Liver (tissue), 9 donors: ENCODE measurements around the gene SLC47A2. TPM values are rescaled to one million over a fixed set of nuclear protein-coding genes. Genes with fewer than 3 reads are reported as not detected.

Experiments
- DNase-seq: peaks from one replicate; pipeline ENCODE4 v3.0.0-alpha.2; 2017; ENCODE audit warnings: low spot score
- H3K27ac ChIP-seq, 2 donors: one replicate each; pipeline ENCODE4 v1.7.0; 2013; ENCODE audit warnings: inconsistent platforms in 2 of 2, low read length in 2 of 2, control low read depth in 1 of 2, low read depth in 1 of 2, mild to moderate bottlenecking in 1 of 2
- H3K27me3 ChIP-seq, 4 donors: one replicate each; pipeline versions ENCODE4 v1.6.1 to v1.7.0; 2013; ENCODE audit warnings: low read length in 3 of 4, inconsistent platforms in 1 of 4, mild to moderate bottlenecking in 1 of 4, moderate library complexity in 1 of 4; ENCODE audit not compliant: control insufficient read depth in 4 of 4, insufficient read depth in 4 of 4
- H3K36me3 ChIP-seq, 4 donors: one replicate each; pipeline versions ENCODE4 v1.6.1 to v1.7.0; 2013; ENCODE audit warnings: low read length in 3 of 4, mild to moderate bottlenecking in 3 of 4, low read depth in 1 of 4, moderate library complexity in 1 of 4; ENCODE audit not compliant: control insufficient read depth in 4 of 4, insufficient read depth in 3 of 4
- H3K4me1 ChIP-seq, 4 donors: one replicate each; pipeline versions ENCODE4 v1.6.1 to v1.7.0; 2013; ENCODE audit warnings: low read length in 3 of 4, mild to moderate bottlenecking in 3 of 4, moderate library complexity in 1 of 4; ENCODE audit not compliant: control insufficient read depth in 4 of 4, insufficient read depth in 4 of 4
- H3K4me3 ChIP-seq, 3 donors: one replicate each; pipeline versions ENCODE4 v1.6.1 to v1.7.0; 2013; ENCODE audit warnings: low read length in 3 of 3, control low read depth in 1 of 3, low read depth in 1 of 3, mild to moderate bottlenecking in 1 of 3
- H3K9ac ChIP-seq, 2 donors: one replicate each; pipeline ENCODE4 v1.7.0; 2013; ENCODE audit warnings: low read length in 2 of 2, mild to moderate bottlenecking in 2 of 2, moderate library complexity in 2 of 2, control low read depth in 1 of 2, low read depth in 1 of 2
- H3K9me3 ChIP-seq, 4 donors: one replicate each; pipeline versions ENCODE4 v1.6.1 to v1.7.0; 2013; ENCODE audit warnings: low read length in 3 of 4; ENCODE audit not compliant: control insufficient read depth in 4 of 4
- ATF3 ChIP-seq: IDR thresholded peaks from 2 replicates; pipeline ENCODE4 v1.6.1; 2016; ENCODE audit warnings: antibody characterized with exemption
- CTCF ChIP-seq: fragments of 150-350 bp; IDR thresholded peaks from 2 replicates; pipeline ENCODE4 v1.5.1; 2017; ENCODE audit warnings: improper control_type of control experiment, low read depth, low read length; ENCODE audit not compliant: missing input control
- EGR1 ChIP-seq, 2 donors: IDR thresholded peaks; 2 replicates each; pipeline ENCODE4 v1.6.1; 2016 to 2018; ENCODE audit warnings: antibody characterized with exemption in 2 of 2, low read depth in 2 of 2
- FOXA1 ChIP-seq: IDR thresholded peaks from 2 replicates; pipeline ENCODE4 v1.6.1; 2016; ENCODE audit warnings: antibody characterized with exemption
- FOXA2 ChIP-seq: IDR thresholded peaks from 2 replicates; pipeline ENCODE4 v1.6.1; 2016; ENCODE audit warnings: antibody characterized with exemption
- GABPA ChIP-seq, 2 donors: IDR thresholded peaks in 1 of 2; conservative IDR thresholded peaks in 1 of 2; 2 replicates each; pipeline ENCODE4 v1.6.1; 2016; ENCODE audit warnings: antibody characterized with exemption in 2 of 2, mild to moderate bottlenecking in 1 of 2, moderate library complexity in 1 of 2
- HNF4A ChIP-seq, 2 donors: conservative IDR thresholded peaks; 2 replicates each; pipeline ENCODE4 v1.6.1; 2016; ENCODE audit warnings: antibody characterized with exemption in 2 of 2, mild to moderate bottlenecking in 2 of 2
- HNF4G ChIP-seq: IDR thresholded peaks from 2 replicates; pipeline ENCODE4 v1.6.1; 2016; ENCODE audit warnings: antibody characterized with exemption
- JUND ChIP-seq, 2 donors: IDR thresholded peaks; 2 replicates each; pipeline ENCODE4 v1.6.1; 2016; ENCODE audit warnings: antibody characterized with exemption in 2 of 2
- NR2F2 ChIP-seq: IDR thresholded peaks from 2 replicates; pipeline ENCODE4 v1.6.1; 2016; ENCODE audit warnings: antibody characterized with exemption
- RAD21 ChIP-seq, 2 donors: IDR thresholded peaks; 2 replicates each; pipeline ENCODE4 v1.6.1; 2016; ENCODE audit warnings: antibody characterized with exemption in 2 of 2, mild to moderate bottlenecking in 2 of 2
- REST ChIP-seq: IDR thresholded peaks from 2 replicates; pipeline ENCODE4 v1.6.1; 2016; ENCODE audit warnings: antibody characterized with exemption, mild to moderate bottlenecking
- RXRA ChIP-seq, 2 donors: IDR thresholded peaks; 2 replicates each; pipeline ENCODE4 v1.6.1; 2017 to 2018; ENCODE audit warnings: antibody characterized with exemption in 2 of 2, mild to moderate bottlenecking in 1 of 2
- SP1 ChIP-seq: IDR thresholded peaks from 2 replicates; pipeline ENCODE4 v1.6.1; 2018; ENCODE audit warnings: antibody characterized with exemption, mild to moderate bottlenecking
- TAF1 ChIP-seq: conservative IDR thresholded peaks from 2 replicates; pipeline ENCODE4 v1.6.1; 2016; ENCODE audit warnings: antibody characterized with exemption, mild to moderate bottlenecking
- YY1 ChIP-seq: IDR thresholded peaks from 2 replicates; pipeline ENCODE4 v1.6.1; 2016; ENCODE audit warnings: antibody characterized with exemption, mild to moderate bottlenecking
- WGBS: extraction: QIAGEN DNeasy Blood & Tissue Kit; methylation state at CpG from one replicate; pipeline ENCODE4 v1.1.7; 2013; 5-methylcytosine and 5-hydroxymethylcytosine counted together
- polyA plus RNA-seq, 2 donors: library from polyadenylated mRNA; stranded (reverse) in 1 of 2; unstranded in 1 of 2; fragments of 200-250 nt in 1 of 2; fragments of >200 nt in 1 of 2; fragmentation: Nextera tagmentation in 1 of 2; extraction: Ambion mirVana in 1 of 2; gene quantifications; one replicate each; pipeline versions ENCODE4 v1.2.1 to v1.2.3, GENCODE V29; 2013 to 2015
- total RNA-seq, 2 donors: library from RNA; depleted of rRNA; stranded (reverse); fragments of >200 nt; gene quantifications; one replicate each; pipeline ENCODE4 v1.2.3, GENCODE V29; 2014
- TF ChIP-seq, protein P1 (sequence below): IDR thresholded peaks from 2 replicates; pipeline ENCODE4 v1.6.1; 2016; ENCODE audit warnings: antibody characterized with exemption
- TF ChIP-seq, protein P2 (sequence below): IDR thresholded peaks from 2 replicates; pipeline ENCODE4 v1.6.1; 2016; ENCODE audit warnings: antibody characterized with exemption
- donor health status: healthy.
- donor health status: healthy.
- donor health status: healthy.
- donor health status: healthy.
- donor health status: healthy.

Gene SLC47A2
- total and polyA plus RNA-seq, 4 donors, result 0.08 TPM; not detected in 3

GRCh38 chr17:19663097-19663496 is 53.3 kb downstream of the SLC47A2 start:
- no peak overlapping the region for H3K9ac ChIP-seq
- no peak overlapping the region for H3K27ac ChIP-seq
- DNase-seq, result no peak
- H3K36me3 ChIP-seq, result peaks cover 5 to 40% (median 29%) of the 10 kb centered on the region in 4 donors
- WGBS, result 85% methylated on average over 6 of the region's 6 CpGs
- TF ChIP-seq GABPA (IDR thresholded peaks at IDR 0.05 in 1 of 2, conservative IDR thresholded peaks at IDR 0.05 in 1 of 2), result no peak
- no peak for TF ChIP-seq ATF3
- TF ChIP-seq YY1, result no peak
- no peak for TF ChIP-seq HNF4A (conservative IDR thresholded peaks at IDR 0.05)
- TF ChIP-seq JUND (IDR thresholded peaks at IDR 0.05), result no peak
- TF ChIP-seq FOXA1, result no peak
- TF ChIP-seq FOXA2, result no peak
- no peak for TF ChIP-seq RXRA (IDR thresholded peaks at IDR 0.05)
- no peak for TF ChIP-seq NR2F2
- TF ChIP-seq TAF1, result no peak
- no peak for TF ChIP-seq RAD21 (IDR thresholded peaks at IDR 0.05)
- no peak for TF ChIP-seq CTCF
- no peak for TF ChIP-seq HNF4G
- TF ChIP-seq REST, result no peak
- TF ChIP-seq, protein P1, sequence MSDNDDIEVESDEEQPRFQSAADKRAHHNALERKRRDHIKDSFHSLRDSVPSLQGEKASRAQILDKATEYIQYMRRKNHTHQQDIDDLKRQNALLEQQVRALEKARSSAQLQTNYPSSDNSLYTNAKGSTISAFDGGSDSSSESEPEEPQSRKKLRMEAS, result no peak
- TF ChIP-seq, protein P2, sequence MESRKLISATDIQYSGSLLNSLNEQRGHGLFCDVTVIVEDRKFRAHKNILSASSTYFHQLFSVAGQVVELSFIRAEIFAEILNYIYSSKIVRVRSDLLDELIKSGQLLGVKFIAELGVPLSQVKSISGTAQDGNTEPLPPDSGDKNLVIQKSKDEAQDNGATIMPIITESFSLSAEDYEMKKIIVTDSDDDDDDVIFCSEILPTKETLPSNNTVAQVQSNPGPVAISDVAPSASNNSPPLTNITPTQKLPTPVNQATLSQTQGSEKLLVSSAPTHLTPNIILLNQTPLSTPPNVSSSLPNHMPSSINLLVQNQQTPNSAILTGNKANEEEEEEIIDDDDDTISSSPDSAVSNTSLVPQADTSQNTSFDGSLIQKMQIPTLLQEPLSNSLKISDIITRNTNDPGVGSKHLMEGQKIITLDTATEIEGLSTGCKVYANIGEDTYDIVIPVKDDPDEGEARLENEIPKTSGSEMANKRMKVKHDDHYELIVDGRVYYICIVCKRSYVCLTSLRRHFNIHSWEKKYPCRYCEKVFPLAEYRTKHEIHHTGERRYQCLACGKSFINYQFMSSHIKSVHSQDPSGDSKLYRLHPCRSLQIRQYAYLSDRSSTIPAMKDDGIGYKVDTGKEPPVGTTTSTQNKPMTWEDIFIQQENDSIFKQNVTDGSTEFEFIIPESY, result no peak
- no peak for TF ChIP-seq EGR1 (IDR thresholded peaks at IDR 0.05; ENCODE audit: low read depth in 2 of 2)
- no peak for TF ChIP-seq SP1
- no peaks in the 10 kb centered on the region for H3K27me3 ChIP-seq
- no peak overlapping the region for H3K4me3 ChIP-seq
- H3K4me1 ChIP-seq, result peaks cover 4 to 51% (median 31%) of the 10 kb centered on the region in 4 donors
- no peaks in the 10 kb centered on the region for H3K9me3 ChIP-seq
